ENCODE measurements around the gene AGTRAP.

AGTRAP gene

DNA sequence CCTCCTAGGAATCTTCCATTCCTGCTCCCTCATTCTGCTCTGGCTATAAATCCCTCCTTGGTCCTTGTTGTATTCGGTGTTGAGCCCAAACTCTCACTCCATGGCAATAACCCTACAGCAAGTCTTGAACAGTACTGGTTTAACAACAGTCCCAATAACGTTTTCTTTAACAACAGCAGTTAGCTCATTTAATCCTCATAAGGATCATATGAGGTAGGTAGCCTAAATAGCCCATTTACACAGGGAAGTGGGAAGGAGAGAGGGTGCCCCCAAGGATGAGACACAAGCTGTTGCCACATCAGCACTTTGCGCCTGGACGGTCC lies 444 bp upstream of the AGTRAP start:
- no peak for DNase-seq (ENCODE audit: low read depth in 2 of 2)

GRCh38 chr1:11736746-11737639 lies 1.1 kb downstream of the AGTRAP start:
- DNase-seq (ENCODE audit: low read depth in 2 of 2) = peak in 1 of 2 donors; percentile 19

DNA sequence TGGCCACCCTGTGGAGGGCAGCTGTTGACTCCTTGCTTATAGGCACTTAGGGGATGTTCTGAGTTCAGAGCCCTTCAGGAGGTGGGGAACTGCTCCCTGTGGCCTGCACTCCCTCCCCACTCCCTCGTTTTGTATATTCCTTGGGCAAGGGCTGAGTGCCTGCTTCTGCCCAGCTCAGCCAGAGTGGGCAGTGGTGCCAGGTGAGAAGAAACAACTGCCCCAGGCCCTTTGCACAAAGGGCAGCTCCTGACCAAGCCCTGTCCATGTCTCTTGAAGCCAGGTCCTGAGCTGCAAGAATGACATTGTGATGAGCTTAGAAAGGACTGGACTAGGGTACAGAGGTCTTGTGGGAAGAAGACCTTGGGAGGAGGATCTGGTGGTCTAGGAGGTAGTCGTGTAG lies 2.2 kb downstream of the AGTRAP start:
- no peak for DNase-seq (ENCODE audit: low read depth in 2 of 2)

GRCh38 chr1:11738783-11739182 lies 2.8 kb downstream of the AGTRAP start:
- no peak for DNase-seq (ENCODE audit: low read depth in 2 of 2)

GRCh38 chr1:11740258-11741192 lies 4.6 kb downstream of the AGTRAP start:
- peak in 1 of 2 donors; percentile 5 for DNase-seq (ENCODE audit: low read depth in 2 of 2)

- no peak for DNase-seq (ENCODE audit: low read depth in 2 of 2)
Observed at GRCh38 chr1:11741482-11741881, 5.5 kb downstream of the AGTRAP start.

DNA sequence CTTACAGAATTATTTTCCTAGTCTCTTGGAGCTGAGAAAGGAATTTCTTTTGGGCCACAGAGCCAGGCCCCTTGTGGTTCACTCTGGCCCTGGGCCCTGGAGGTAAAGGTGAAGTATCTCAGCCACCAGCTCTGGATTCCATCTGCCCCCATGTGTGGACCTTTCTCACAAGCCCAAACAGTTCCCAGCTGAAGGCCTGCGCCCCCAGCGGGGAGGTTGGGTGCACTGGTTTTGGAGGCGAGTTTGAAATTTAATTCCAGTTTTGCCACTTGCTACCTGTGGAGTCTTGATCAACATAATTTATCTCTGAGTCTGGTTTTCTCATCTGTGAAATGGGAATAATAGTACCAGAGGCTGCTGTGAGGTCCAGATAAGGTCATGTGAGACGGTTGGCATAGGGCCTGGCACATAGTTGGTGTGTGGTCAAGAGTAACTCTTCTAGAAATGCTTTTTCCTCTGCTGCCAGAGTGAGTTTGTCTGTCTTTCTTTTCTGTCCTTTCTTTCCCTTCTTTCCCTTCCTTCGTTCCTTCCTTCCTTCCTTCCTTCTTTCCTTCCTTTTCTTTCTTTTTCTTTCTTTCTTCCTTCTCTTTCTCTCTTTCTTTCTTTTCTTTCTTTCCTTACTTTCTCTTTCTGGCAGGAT lies 6.1 kb downstream of the AGTRAP start:
- no peak for DNase-seq (ENCODE audit: low read depth in 2 of 2)

DNA sequence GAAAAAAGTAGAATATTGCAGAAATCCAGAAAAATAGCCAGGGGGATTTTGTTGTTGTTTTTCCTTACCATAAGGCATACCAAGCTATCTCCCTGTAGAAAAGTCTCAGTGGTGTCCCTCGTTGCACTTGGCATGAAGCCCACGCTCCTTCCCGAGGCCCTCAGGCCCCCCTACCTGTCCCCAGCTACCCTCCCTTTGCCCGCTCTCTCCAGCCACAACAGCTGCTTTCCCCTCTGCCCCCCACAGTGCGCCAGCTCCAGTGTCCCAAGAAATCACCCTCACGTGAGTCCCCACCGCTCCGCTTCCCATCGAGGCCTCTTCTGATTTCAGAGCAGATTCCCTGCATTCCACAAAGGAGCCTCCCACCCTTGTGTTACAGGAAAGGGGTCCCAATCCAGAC lies 8.4 kb downstream of the AGTRAP start:
- DNase-seq (ENCODE audit: low read depth in 2 of 2) = no peak

GRCh38 chr1:11746092-11746491 lies 10.2 kb downstream of the AGTRAP start:
- DNase-seq (ENCODE audit: low read depth in 2 of 2) = no peak

DNA sequence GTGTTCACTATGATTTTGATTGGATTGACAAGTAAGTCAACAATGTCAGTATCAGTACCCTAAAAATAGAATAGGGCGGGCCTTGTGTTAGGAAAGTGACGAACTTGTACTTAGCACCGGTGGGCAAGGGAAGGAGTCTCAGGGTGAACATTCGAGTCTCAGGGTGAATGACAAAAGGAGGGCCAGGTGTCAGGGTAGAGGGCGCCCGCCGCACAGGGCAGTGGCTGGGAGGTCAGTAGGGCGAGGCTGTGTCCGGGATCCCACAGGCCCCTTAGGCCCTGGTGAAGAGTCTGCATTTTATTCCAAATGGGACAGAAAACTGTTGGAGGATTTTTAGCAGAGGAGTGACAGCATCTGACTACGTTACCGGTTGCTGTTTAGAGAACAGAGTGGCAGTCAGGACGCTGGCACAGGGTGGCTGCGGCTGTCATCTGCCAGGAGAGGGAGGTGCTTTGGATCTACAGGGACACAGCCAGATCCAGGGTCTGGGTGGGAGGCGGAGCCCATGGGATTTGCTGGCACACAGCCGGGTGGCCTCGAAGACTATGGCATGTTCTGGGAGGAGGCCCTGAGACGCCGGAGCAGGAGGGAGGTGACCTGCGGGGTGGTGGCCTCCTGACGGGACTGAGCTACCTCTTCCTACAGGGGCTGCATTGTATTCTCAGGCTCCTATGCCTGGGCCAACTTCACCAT lies 11.0 kb downstream of the AGTRAP start:
- no peak for DNase-seq (ENCODE audit: low read depth in 2 of 2)

GRCh38 chr1:11748294-11749202 lies 12.6 kb downstream of the AGTRAP start:
- DNase-seq (ENCODE audit: low read depth in 2 of 2) = no peak

DNA sequence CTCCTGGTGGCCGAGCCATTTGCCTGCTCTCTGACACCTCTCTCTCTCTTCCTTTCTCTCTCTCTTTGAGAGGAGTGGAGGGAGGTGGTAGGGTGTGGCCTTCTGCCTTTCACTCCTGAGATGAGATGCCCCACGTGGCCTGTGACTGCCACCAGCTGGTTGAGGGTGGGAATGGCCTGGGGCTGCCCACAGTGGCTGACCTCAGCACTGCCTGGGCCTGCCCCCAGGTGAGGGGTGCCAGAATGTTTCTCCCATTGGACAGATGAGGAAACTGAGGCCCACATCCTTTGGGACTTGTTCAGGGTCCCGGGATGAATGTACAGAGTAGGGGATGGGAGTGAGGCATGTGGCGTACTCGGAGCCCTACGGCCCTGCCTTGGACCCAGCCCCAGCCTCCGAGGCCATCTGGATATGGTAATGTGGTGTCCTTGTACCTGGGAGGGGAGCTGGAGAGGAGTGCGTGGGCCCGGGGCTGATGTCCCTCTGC lies 13.3 kb downstream of the AGTRAP start:
- peak in 1 of 2 donors; percentile 44 for DNase-seq (ENCODE audit: low read depth in 2 of 2)

- no peak for DNase-seq (ENCODE audit: low read depth in 2 of 2)
Observed at GRCh38 chr1:11749996-11750395, 14.1 kb downstream of the AGTRAP start.

DNA sequence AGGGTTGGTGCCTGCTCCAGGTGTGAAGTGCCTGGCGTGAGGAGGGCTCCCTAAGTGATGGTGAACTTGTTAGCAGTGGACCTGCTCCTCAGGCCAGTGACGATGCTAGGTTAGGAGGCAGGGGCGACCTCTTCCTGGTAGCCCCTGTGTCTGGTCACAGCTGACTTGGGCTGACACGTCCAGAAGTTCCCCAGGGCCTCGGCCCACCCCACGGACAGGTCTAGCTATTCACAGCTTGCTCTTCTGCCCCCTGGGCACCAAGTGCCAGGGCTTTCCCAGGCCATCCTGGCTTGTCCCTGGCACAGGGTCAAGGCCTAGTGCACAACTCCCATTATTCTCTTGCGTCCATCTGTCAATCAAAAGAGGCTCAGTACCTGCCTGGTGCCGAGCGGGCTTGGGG lies 15.2 kb downstream of the AGTRAP start:
- no peak for DNase-seq (ENCODE audit: low read depth in 2 of 2)

DNA sequence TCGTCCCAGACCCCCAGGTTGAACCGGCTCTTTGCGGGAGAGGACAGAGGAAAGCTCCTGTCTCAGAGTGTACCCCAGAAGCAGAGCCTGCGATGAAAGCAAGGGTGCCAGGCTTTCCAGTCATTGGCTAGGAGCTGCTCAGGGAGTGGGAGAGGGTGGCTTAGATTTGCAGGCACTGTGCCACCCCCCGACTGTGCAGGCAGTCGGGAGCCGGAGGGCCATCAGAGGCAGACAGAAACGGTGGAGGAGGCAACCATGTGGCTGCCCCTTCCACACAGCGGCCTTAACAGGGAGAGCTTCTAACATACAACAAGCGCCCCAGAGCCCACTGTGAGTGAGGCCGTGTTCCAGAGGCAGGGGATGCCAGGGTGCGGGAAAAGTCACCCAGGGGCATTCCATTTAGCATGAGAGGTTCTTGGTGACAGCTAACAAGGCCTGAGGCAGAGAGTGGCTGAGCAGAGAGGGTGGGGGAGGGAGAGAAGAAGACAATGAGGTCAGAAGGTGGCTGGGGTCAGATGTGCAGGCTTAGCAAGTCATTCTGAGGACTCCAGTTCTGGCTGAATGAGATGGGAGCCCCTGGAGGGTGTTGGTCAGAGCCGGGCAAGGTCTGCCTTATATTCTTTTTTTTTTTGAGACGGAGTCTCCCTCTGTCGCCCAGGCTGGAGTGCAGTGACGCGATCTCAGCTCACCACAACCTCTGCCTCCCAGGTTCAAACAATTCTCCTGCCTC lies 16.6 kb downstream of the AGTRAP start:
- DNase-seq (ENCODE audit: low read depth in 2 of 2) = no peak

DNA sequence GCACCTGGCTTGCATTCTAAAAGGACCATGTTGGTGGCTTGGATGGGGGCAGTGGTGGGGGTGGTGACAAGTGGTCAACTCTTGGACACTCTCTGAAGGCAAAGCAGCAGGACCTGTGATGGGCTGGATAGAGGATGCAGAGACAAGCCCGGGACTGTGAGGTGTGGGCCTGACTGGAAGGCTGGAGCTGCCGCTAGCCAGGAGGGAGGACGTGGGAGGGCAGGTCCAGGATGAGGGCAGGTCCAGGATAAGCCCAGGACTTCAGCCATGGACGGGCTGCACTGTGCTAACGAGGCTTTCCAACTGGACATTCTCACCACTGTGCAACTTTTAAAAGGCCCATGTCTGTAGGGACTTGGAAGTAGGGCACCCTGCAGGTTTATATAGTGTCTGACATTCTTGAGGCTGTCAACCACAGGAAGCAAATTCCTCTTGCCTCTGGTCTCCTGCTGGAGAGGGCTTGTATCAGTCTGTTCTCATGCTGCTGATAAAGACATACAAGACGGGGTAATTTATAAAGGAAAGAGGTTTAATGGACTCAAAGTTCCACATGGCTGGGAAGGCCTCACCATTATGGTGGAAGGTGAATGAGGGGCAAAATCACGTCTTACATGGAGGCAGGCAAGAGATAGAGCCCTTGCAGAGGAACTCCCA lies 17.7 kb downstream of the AGTRAP start:
- DNase-seq (ENCODE audit: low read depth in 2 of 2) = no peak

- no peak for DNase-seq (ENCODE audit: low read depth in 2 of 2)
Observed at GRCh38 chr1:11757047-11757446, 21.1 kb downstream of the AGTRAP start.

DNA sequence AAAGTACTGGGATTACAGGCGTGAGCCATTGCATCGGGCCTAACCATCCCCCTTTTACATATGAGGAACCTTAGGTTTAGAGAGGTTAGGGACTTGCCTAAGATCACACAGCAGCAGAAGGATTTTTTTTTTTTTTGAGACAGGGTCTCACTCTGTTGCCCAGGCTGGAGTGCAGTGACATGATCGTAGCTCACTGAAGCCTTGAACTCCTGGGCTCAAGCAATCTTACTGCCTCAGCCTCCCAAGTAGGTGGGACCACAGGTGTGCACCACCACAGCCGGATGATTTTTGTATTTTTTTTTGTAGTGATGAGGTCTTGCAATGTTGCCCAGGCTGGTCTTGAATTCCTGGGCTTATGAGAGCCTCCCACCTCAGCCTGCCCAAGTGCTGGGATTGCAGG lies 23.9 kb downstream of the AGTRAP start:
- no peak for DNase-seq (ENCODE audit: low read depth in 2 of 2)

DNA sequence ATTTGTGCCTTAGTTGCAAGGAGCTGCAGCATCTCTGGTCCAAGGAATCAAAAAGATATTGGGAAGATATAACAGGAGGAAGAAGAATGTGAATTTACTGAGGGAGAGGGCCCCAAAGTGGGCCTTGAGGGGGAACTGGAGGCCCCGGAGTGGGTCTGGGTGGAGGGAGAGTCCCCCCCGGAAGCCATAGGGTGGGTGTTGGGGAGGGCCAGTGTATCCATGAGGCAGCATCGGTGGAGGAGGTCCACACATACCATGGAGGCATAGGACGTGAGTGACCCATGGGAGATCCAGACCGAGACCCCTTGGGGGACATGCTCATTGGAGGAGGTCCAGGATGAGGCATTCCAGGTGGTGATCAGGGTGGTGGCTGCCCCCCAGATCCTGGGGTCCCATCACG lies 25.3 kb downstream of the AGTRAP start:
- DNase-seq (ENCODE audit: low read depth in 2 of 2) = no peak

Measured in activated CD4-positive, alpha-beta T cell treated with anti-CD3 and anti-CD28 coated beads for 24 hours (primary cell).